K562 (cell line): Measurements from ENCODE around the gene UBA52. TPM values are rescaled to one million over a fixed set of nuclear protein-coding genes. Genes with fewer than 3 reads are reported as not detected.

Experiments used
- CBFB ChIP-seq: sonication (generic); formaldehyde crosslinking; IDR thresholded peaks from 2 replicates; pipeline ENCODE4 v1.4.0; 2020; ENCODE audit warnings: mild to moderate bottlenecking, missing genetic modification reagents
- CEBPB ChIP-seq: fragments of 450-650 bp; IDR thresholded peaks from 2 replicates; pipeline ENCODE4 v1.6.1; 2016; ENCODE audit warnings: missing genetic modification characterization, missing compliant biosample characterization
- KHSRP ChIP-seq: fragments of 450-650 bp; IDR thresholded peaks from 2 replicates; pipeline ENCODE4 v1.6.1; 2017
- LARP7 ChIP-seq: fragments of 450-650 bp; IDR thresholded peaks from 2 replicates; pipeline ENCODE4 v1.6.1; 2016
- MAZ ChIP-seq, 2 experiments: fragments of 450-650 bp in 1 of 2; sonication (generic) in 1 of 2; formaldehyde crosslinking; IDR thresholded peaks in 1 of 2; conservative IDR thresholded peaks in 1 of 2; 2 replicates each; pipeline versions ENCODE4 v1.4.0 to v1.5.0; 2020; ENCODE audit warnings: mild to moderate bottlenecking in 1 of 2, missing genetic modification reagents in 1 of 2
- MTA2 ChIP-seq: fragments of 450-650 bp; IDR thresholded peaks from 2 replicates; pipeline ENCODE4 v1.6.1; 2016; ENCODE audit warnings: low read depth
- MYC ChIP-seq, 2 experiments: fragments of 250-450 bp in 1 of 2; sonication (Bioruptor Pico) in 1 of 2; IDR thresholded peaks; 2 replicates each; pipeline versions ENCODE4 v1.5.1 to v1.6.1; 2012 to 2021; ENCODE audit warnings: low read depth in 2 of 2, borderline replicate concordance in 1 of 2, improper control_type of control experiment in 1 of 2, low read length in 1 of 2, mild to moderate bottlenecking in 1 of 2, moderate library complexity in 1 of 2
- NEUROD1 ChIP-seq: fragments of 150-350 bp; IDR thresholded peaks from 2 replicates; pipeline ENCODE4 v1.6.1; 2014; ENCODE audit warnings: borderline replicate concordance, low read length, low read depth; ENCODE audit not compliant: partially characterized antibody
- PKNOX1 ChIP-seq: fragments of 450-650 bp; IDR thresholded peaks from 2 replicates; pipeline ENCODE4 v1.6.1; 2016
- RBFOX2 ChIP-seq: fragments of 200-400 bp; formaldehyde crosslinking; IDR thresholded peaks from 2 replicates; pipeline ENCODE4 v1.6.1; 2017; ENCODE audit warnings: low read depth, mild to moderate bottlenecking, low read length, moderate library complexity
- TCF7L2 ChIP-seq: fragments of 150-350 bp; IDR thresholded peaks from 2 replicates; pipeline ENCODE4 v1.6.1; 2016; ENCODE audit warnings: low read depth, mild to moderate bottlenecking, low read length, moderate library complexity
- TEAD1 ChIP-seq, 2 experiments: fragments of 450-650 bp in 1 of 2; sonication (generic) in 1 of 2; formaldehyde crosslinking; IDR thresholded peaks; 2 replicates each; pipeline versions ENCODE4 v1.4.0 to v1.8.0; 2020 to 2022; ENCODE audit warnings: mild to moderate bottlenecking in 2 of 2, missing genetic modification reagents in 1 of 2
- ZC3H8 ChIP-seq: fragments of 450-650 bp; IDR thresholded peaks from 2 replicates; pipeline ENCODE4 v1.6.1; 2017
- ZEB2 ChIP-seq: fragments of 450-650 bp; IDR thresholded peaks from 2 replicates; pipeline ENCODE4 v1.6.1; 2016
- ZNF644 ChIP-seq: fragments of 200-800 bp; sonication (Bioruptor generic); IDR thresholded peaks from 2 replicates; pipeline ENCODE4 v1.6.1; 2016; ENCODE audit warnings: low read depth, missing genetic modification characterization, missing compliant biosample characterization
- polyA plus RNA-seq, 8 experiments: library from polyadenylated mRNA; depleted of rRNA in 4 of 8; stranded (reverse) in 5 of 8; unstranded in 3 of 8; fragments of >200 nt; fragmentation: Nextera tagmentation in 2 of 8; fragmentation: Illumina TruSeq in 1 of 8; extraction: Ambion mirVana in 2 of 8; extraction: Trizol in 1 of 8; gene quantifications; 2 replicates each; pipeline versions ENCODE4 v1.2.1 to v1.2.3, GENCODE V29; 2011 to 2014; ENCODE audit warnings: inconsistent platforms in 1 of 8, missing spikeins in 1 of 8
- total RNA-seq, 7 experiments: library from RNA; depleted of rRNA in 6 of 7; stranded (reverse); fragments of >200 nt in 6 of 7; fragmentation: Illumina TruSeq in 2 of 7; extraction: Trizol in 2 of 7; gene quantifications; 2 replicates each; pipeline versions ENCODE4 v1.2.1 to v1.2.3, GENCODE V29; 2011 to 2021; ENCODE audit warnings: low replicate concordance in 1 of 7
- TF ChIP-seq, protein P1 (sequence below): sonication (generic); formaldehyde crosslinking; IDR thresholded peaks from 2 replicates; pipeline ENCODE4 v1.8.1; 2023; ENCODE audit warnings: mild to moderate bottlenecking, missing genetic modification reagents, moderate library complexity
- TF ChIP-seq, protein P2 (sequence below), 2 experiments: IDR thresholded peaks; 2 replicates each; pipeline ENCODE4 v1.6.1; 2011; ENCODE audit warnings: borderline replicate concordance in 1 of 2, control low read depth in 1 of 2, low read depth in 1 of 2, low read length in 1 of 2, mild to moderate bottlenecking in 1 of 2, mixed read lengths in 1 of 2, moderate library complexity in 1 of 2; ENCODE audit not compliant: insufficient read depth in 1 of 2, insufficient read length in 1 of 2, poor library complexity in 1 of 2, severe bottlenecking in 1 of 2; ENCODE audit errors: extremely low read depth in 1 of 2
- TF ChIP-seq, protein P3 (sequence below): fragments of 250-450 bp; sonication (Bioruptor Pico); IDR thresholded peaks from 2 replicates; pipeline ENCODE4 v1.5.0; 2021; ENCODE audit warnings: mild to moderate bottlenecking, moderate library complexity

UBA52 gene
- total and polyA plus RNA-seq, 9 of the 15 experiments (the other 6 are each of a cell fraction or from before 2014, with no cell fraction given) = 1,110 to 2,751 (median 1,733) TPM

DNA sequence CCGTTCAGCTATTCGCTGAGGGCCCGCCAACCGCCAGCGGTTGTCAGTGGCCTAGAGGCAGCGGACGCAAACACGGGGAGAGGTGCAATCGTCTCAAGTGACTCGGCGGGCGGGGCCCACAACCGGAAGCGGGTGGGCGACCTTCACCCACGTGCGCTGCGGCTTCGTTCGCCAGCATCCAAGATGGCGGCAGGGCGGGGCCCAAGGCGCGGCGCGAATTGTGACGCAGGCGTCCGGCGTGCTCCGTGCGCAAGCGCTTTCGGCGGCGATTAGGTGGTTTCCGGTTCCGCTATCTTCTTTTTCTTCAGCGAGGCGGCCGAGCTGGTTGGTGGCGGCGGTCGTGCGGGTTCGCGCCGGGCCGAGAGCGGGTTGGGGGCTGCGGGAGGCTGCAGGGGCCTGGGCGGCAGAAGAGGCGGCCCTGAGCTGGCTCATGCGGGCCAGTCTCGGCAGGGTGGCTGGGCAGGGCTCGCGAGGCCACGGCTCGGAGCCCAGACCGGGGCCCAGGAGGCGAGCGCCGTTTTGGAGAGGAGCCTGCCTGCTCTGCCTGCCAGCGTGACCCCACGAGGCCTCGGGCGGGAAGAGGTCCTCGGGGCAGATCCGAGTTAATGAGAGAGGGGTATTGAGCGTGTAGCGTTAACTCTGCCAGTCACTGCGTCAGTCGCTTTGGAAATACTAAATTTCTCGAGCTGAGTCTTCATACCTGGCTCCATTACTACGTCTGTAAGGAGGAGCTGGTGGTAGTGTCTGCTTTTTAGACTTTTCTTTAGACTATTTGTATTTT lies at the start of gene UBA52 (continued):
- TF ChIP-seq, protein P1, sequence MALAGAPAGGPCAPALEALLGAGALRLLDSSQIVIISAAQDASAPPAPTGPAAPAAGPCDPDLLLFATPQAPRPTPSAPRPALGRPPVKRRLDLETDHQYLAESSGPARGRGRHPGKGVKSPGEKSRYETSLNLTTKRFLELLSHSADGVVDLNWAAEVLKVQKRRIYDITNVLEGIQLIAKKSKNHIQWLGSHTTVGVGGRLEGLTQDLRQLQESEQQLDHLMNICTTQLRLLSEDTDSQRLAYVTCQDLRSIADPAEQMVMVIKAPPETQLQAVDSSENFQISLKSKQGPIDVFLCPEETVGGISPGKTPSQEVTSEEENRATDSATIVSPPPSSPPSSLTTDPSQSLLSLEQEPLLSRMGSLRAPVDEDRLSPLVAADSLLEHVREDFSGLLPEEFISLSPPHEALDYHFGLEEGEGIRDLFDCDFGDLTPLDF = no peak
- TF ChIP-seq ZC3H8 = no peak
- TF ChIP-seq, protein P2, sequence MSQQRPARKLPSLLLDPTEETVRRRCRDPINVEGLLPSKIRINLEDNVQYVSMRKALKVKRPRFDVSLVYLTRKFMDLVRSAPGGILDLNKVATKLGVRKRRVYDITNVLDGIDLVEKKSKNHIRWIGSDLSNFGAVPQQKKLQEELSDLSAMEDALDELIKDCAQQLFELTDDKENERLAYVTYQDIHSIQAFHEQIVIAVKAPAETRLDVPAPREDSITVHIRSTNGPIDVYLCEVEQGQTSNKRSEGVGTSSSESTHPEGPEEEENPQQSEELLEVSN (IDR thresholded peaks at IDR 0.05; ENCODE audit: borderline replicate concordance in 1 of 2, extremely low read depth in 1 of 2, insufficient read depth in 1 of 2, insufficient read length in 1 of 2, low read depth in 1 of 2, low read length in 1 of 2, poor library complexity in 1 of 2, severe bottlenecking in 1 of 2) = peak; percentile 61 to 68
- TF ChIP-seq CEBPB = peak; percentile 40; the same call in 1 of the 2 replicates
- TF ChIP-seq TEAD1 (CRISPR knock-in tag; IDR thresholded peaks at IDR 0.05) = 0 out of 4 replicates have a peak, but pooled peaks of 1 of the 2 experiments have one; percentile 50
- no peak for TF ChIP-seq MTA2
- TF ChIP-seq TCF7L2 = no peak
- no peak for TF ChIP-seq ZNF644 (tag)
- TF ChIP-seq PKNOX1 = peak; percentile 35; the same call in 1 of the 2 replicates
- TF ChIP-seq, protein P3, sequence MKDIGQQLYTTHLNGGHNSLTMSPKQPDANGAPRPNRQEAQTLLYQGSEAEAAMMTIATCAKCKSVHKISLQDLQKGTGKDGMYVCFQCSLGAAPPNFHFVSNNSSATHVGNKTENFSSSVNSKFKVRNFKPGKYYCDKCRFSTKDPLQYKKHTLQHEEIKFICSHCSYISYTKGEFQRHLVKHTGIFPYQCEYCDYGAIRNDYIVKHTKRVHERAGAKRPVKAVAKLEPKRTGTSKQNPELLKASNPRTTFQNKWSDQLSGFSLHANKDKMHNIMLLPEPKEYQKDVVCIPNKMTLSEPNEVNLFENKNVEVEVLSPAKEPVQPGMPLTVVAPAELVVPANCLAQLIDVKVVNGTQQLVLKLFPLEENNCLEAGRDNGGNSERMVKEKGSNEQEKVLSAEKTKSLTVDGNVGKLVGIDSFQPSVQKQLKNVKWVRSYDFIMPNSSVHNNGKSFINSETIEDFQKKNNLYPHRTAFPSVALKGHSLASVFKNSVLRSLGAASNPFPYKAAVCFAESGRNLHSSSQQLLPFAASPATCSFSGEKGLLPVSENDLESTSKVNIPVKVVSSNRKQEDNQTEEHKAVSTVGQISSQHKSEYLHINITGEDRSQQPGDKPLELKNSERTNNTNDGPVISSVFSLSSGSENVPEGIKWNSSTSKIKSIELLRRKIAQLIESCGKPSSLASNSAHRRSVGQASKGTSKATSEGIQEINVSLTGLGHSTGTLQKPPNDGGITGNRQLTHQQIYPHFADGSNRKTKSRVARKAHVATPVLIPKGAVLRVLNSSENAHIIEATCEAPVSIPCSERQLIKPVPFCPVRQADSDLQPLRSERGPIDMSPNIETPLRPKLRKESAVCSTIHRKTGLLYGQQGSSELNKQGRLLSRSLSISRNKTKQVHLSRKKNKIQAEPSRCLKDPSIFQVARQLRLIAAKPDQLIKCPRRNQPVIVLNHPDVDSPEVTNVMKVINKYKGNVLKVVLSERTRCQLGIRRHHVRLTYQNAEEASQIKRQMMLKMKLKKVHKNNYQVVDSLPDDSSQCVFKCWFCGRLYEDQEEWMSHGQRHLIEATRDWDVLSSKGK = no peak
- TF ChIP-seq LARP7 = no peak
- TF ChIP-seq RBFOX2 = peak; percentile 100
- TF ChIP-seq MAZ (CRISPR knock-in tag; conservative IDR thresholded peaks at IDR 0.05 in 1 of 2, IDR thresholded peaks at IDR 0.05 in 1 of 2) = peak; percentile 96
- peak; percentile 77 for TF ChIP-seq NEUROD1
- 0 out of 2 replicates have a peak, but pooled peaks have one; percentile 51 for TF ChIP-seq CBFB (CRISPR knock-in tag)
- no peak for TF ChIP-seq ZEB2
- TF ChIP-seq KHSRP = no peak
- TF ChIP-seq MYC (IDR thresholded peaks at IDR 0.05; ENCODE audit: low read depth, low read length) = peak; percentile 100
- peak; percentile 89; the same call in 1 of the 2 replicates for TF ChIP-seq MYC (CRISPR knock-in tag; IDR thresholded peaks at IDR 0.05; ENCODE audit: borderline replicate concordance, low read depth)
